Left ventricle myocardium superior (tissue), 1 donor: ENCODE data around the gene GPR142. TPM values are rescaled to one million over a fixed set of nuclear protein-coding genes. Genes with fewer than 3 reads are reported as not detected.

ENCODE experiments used
- ATAC-seq: fragments of 200-7000 bp; cut with Tn5 transposase; one replicate; pipeline ENCODE4 v1.9.1; 2020; ENCODE audit warnings: mild to moderate bottlenecking, moderate library complexity
- DNase-seq: peaks from one replicate; pipeline ENCODE4 v3.0.0-alpha.2; 2020
- intact Hi-C: fragments of 100-400 bp; cut with micrococcal nuclease; formaldehyde crosslinking; loops from one replicate; pipeline ENCODE4 v1.11.0; 2022
- total RNA-seq: library from RNA; stranded (reverse); fragmentation: NEBNext Ultra II Directional; extraction: Animal tissue kit (Norgen Biotek cat#: 25700); gene quantifications from one replicate; pipeline ENCODE4 v1.2.1, GENCODE V29; 2021
- donor health status: DM: no; HTN: yes; CAD: no; lungs with severe emphysema.

GPR142 gene
- total RNA-seq, 1 donor from 2014 or later, result 0.15 TPM

- intact Hi-C loops, result no loop called here
- no peak for DNase-seq
- no peak for ATAC-seq
These were observed 4.4 kb upstream of the GPR142 start for GRCh38 chr17:74362810-74363498.

- ATAC-seq (peak; percentile 88), DNase-seq (peak; percentile 84)
- intact Hi-C loops, result no loop called here
These were observed 1.2 kb downstream of the GPR142 start for GRCh38 chr17:74368341-74369081.

GRCh38 chr17:74369221-74369620, 1.9 kb downstream of the GPR142 start:
- ATAC-seq, result peak; percentile 47

GRCh38 chr17:74369665-74370490, 2.6 kb downstream of the GPR142 start:
- DNase-seq, result no peak
- intact Hi-C loops, result no loop called here
- ATAC-seq, result no peak

More at GRCh38 chr17:74369221-74369620, 1.9 kb downstream of the GPR142 start:
- DNase-seq, result peak; percentile 65
- intact Hi-C loops, result no loop called here

GRCh38 chr17:74371653-74372147, 4.4 kb downstream of the GPR142 start:
- no peak for ATAC-seq
- no peak for DNase-seq
- intact Hi-C loops, result no loop called here

- DNase-seq (no peak), ATAC-seq (no peak)
- intact Hi-C loops, result no loop called here
These were observed 5.1 kb downstream of the GPR142 start for GRCh38 chr17:74372426-74372825.

- DNase-seq, result no peak
- intact Hi-C loops, result no loop called here
- peak; percentile 67 for ATAC-seq
These were observed 6.7 kb downstream of the GPR142 start for GRCh38 chr17:74373838-74374606.

GRCh38 chr17:74374858-74375257, 7.6 kb downstream of the GPR142 start:
- no peak for DNase-seq

GRCh38 chr17:74379495-74380085, 12.3 kb downstream of the GPR142 start:
- peak; percentile 96 for ATAC-seq
- intact Hi-C loops, result loop anchor here (1.0 kb wide), 1 partner anchor 79 kb away; no protein-coding TSS in a partner anchor
- DNase-seq, result peak; percentile 96

More at GRCh38 chr17:74374858-74375257, 7.6 kb downstream of the GPR142 start:
- no peak for ATAC-seq
- intact Hi-C loops, result no loop called here

- DNase-seq (no peak), ATAC-seq (peak; percentile 80)
- intact Hi-C loops, result no loop called here
These were observed 13.0 kb downstream of the GPR142 start for GRCh38 chr17:74380086-74380958.

GRCh38 chr17:74380959-74381808, 13.9 kb downstream of the GPR142 start:
- DNase-seq, result no peak

GRCh38 chr17:74383141-74383540, 15.8 kb downstream of the GPR142 start:
- ATAC-seq, result no peak
- intact Hi-C loops, result no loop called here
- DNase-seq, result no peak

More at GRCh38 chr17:74380959-74381808, 13.9 kb downstream of the GPR142 start:
- ATAC-seq, result no peak
- intact Hi-C loops, result no loop called here

- no peak for ATAC-seq
- DNase-seq, result no peak
- intact Hi-C loops, result no loop called here
These were observed 17.9 kb downstream of the GPR142 start for GRCh38 chr17:74385201-74385600.

GRCh38 chr17:74386386-74386785, 19.1 kb downstream of the GPR142 start:
- ATAC-seq, result peak; percentile 88
- intact Hi-C loops, result no loop called here
- peak; percentile 63 for DNase-seq

- no peak for DNase-seq
- ATAC-seq, result no peak
- intact Hi-C loops, result no loop called here
These were observed 20.3 kb downstream of the GPR142 start for GRCh38 chr17:74387365-74388218.
